Activated CD4-positive, alpha-beta memory T cell treated with anti-CD3 and anti-CD28 coated beads for 36 hours (primary cell): Measurements from ENCODE around the gene ACACB. TPM values are rescaled to one million over a fixed set of nuclear protein-coding genes. Genes with fewer than 3 reads are reported as not detected.
A peak's percentile ranks its signal among the peaks of the same experiment; 100 is the strongest.

ENCODE experiments used
- CTCF ChIA-PET: fragments of 350-600 bp; sonication (Branson Sonifier 250); formaldehyde crosslinking; loops from one replicate; lab custom pipeline; 2021; ENCODE audit warnings: antibody characterized with exemption, inconsistent platforms; lab: Charles Lee
- POLR2A ChIA-PET: fragments of 350-600 bp; sonication (Branson Sonifier 250); formaldehyde crosslinking; loops from one replicate; lab custom pipeline; 2021; ENCODE audit warnings: antibody characterized with exemption; lab: Charles Lee
- DNase-seq: peaks from one replicate; pipeline ENCODE4 v3.0.0-alpha.2; 2020
- H3K27ac Mint-ChIP-seq: one replicate; pipeline ENCODE4 v1.8.0; 2021; ENCODE audit warnings: mixed read lengths
- H3K27me3 Mint-ChIP-seq: one replicate; pipeline ENCODE4 v1.8.0; 2021; ENCODE audit warnings: mixed read lengths
- H3K36me3 Mint-ChIP-seq: one replicate; pipeline ENCODE4 v1.8.0; 2021; ENCODE audit warnings: mixed read lengths
- H3K4me1 Mint-ChIP-seq: one replicate; pipeline ENCODE4 v1.8.0; 2021; ENCODE audit warnings: low read depth, mixed read lengths
- H3K4me3 Mint-ChIP-seq: one replicate; pipeline ENCODE4 v1.8.0; 2021; ENCODE audit warnings: mild to moderate bottlenecking, mixed read lengths
- H3K9me3 Mint-ChIP-seq: one replicate; pipeline ENCODE4 v1.8.0; 2021; ENCODE audit warnings: mixed read lengths
- intact Hi-C: fragments of 100-400 bp; cut with micrococcal nuclease; formaldehyde crosslinking; loops from one replicate; pipeline ENCODE4 v1.15.1; 2023
- total RNA-seq, 2 experiments: library from RNA; stranded (reverse); gene quantifications; one replicate each; pipeline ENCODE4 v1.2.3, GENCODE V29; 2021

Gene ACACB
- total RNA-seq, 2 experiments from 2014 or later, result 11.1 to 12.7 TPM

DNA sequence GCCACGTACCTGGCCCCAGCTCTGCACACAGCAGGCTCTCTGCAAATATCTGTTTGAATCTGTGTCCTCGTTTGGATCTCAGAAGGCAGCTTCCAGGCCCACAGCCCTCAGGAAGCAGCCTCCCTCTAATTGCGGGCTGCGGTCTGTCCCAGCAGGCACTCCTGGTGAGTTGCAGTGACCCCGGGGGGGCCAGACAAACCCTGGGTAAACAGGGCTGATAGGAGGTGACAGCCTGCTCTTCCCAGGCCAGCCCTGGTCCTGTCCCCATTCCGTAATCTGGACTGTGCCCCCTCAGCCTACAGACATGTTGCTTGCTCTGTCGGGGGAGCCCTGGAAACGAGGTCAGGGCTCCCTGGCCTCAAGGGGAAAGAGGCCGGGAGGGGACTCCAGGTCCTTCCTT is 190.7 kb downstream of the ACACB start:
- no peak for DNase-seq
- H3K27me3 Mint-ChIP-seq, result peaks cover 53% of the 10 kb centered on the region
- CTCF ChIA-PET, result no interaction called here
- H3K4me3 Mint-ChIP-seq, result no peak overlapping the region
- no peaks in the 10 kb centered on the region for H3K9me3 Mint-ChIP-seq
- intact Hi-C loops, result no loop called here
- no peak overlapping the region for H3K27ac Mint-ChIP-seq
- peaks cover 10% of the 10 kb centered on the region for H3K4me1 Mint-ChIP-seq
- H3K36me3 Mint-ChIP-seq, result no peaks in the 10 kb centered on the region
- POLR2A ChIA-PET, result no interaction called here

DNA sequence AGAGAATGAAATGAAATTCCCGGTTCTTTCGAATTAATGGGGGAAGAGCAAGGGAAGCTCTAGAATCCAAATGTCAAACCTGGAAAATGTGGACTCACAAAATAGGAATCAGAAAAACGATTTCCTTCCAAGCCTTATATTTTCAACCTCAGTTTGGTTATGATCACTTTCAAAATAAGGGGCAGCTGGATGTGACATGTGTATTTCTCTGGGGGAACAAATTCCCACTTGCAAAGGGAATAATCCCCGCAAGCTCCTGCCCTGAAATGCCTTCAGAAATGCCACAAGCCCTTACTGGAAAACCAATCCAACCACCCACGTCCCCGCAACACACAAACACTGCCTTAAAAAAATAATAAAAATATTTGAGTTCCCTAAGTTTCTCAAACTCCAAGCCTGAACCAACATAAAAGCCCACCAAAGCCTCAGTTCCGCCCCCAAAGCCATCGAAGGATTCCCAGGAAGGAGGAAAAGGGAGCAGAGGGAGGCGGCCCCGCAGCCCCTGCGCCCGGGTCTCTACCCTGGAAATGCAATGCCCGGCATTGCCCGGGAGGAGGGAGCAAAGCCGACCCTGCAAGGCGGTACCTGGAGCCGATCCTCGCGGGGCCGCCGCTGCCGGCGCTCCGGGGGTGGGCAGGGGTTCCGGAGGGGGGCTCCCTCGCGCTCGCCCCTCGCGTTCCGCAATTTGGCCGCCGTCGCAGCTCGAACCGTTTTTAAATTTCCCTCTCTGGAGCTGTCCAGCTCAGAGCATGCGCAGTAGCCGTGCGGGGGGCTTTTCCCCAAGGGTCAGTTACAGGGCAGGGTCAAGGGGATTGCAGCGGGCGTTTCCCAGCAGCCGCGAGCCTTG is 192.4 kb downstream of the ACACB start, which contains the start of gene FOXN4:
Gene FOXN4 (minus strand): TSS at position 751 of the 847 bp plus-strand sequence. CDS start 963 bp downstream, outside the sequence.
- Mint-ChIP-seq H3K36me3 (no peaks in the 10 kb centered on the region), H3K4me1 (peaks cover 10% of the 10 kb centered on the region), H3K27ac (no peak within 1 kb of the TSS), H3K9me3 (no peaks in the 10 kb centered on the region), H3K27me3 (peaks cover 52% of the 10 kb centered on the region), H3K4me3 (peak within 1 kb of the TSS; percentile 69)
- POLR2A ChIA-PET, result no interaction called here
- no peak for DNase-seq
- intact Hi-C loops, result no loop called here
- CTCF ChIA-PET, result no interaction called here

DNA sequence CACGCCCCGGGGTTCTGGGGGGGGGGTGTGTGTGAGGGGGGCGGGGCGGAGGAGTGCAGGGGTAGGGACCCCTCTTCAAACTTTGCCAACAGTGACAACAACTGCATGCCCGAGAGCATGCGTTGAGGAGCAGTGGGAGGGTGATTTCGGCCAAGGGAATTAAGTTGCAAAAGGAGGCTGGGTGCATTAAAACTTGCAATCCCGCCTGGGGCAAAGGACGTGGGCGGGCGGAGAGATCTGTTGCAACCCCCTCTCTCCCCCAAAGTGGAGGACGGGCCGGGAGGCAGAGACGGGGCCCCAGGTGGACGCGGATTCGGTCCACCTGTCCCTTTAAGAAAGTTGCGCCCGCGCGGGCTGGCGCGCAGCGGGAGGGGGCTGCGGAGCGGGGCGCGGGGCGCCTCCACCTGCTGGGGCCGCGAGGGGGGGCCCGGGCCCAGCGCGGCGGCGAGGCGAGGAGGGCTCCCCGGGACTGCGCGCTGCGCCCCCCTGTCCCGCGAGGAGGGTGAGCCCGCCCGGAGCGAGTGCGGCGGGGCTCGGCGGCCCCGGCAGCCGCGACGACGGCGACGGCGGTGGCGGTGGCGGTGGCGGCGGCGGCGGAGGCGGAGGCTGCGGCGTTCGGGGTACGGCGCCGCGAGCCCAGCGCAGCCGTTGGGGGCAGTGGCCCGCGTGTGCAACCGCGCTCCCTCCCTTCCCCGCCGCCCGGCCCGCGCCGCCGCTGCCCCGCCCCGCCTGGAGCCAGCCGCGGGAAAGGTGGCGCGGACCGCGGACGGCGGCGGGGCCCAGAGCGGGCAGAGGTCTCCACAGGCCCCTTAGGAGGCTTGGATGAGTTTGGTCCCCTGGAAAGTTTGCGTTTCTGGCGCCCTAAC is 193.2 kb downstream of the ACACB start:
- Mint-ChIP-seq H3K27ac (no peak overlapping the region), H3K4me1 (peaks cover 10% of the 10 kb centered on the region), H3K36me3 (no peaks in the 10 kb centered on the region), H3K4me3 (peak overlapping the region; percentile 69), H3K27me3 (peaks cover 56% of the 10 kb centered on the region), H3K9me3 (no peaks in the 10 kb centered on the region)
- intact Hi-C loops, result no loop called here
- POLR2A ChIA-PET, result no interaction called here
- DNase-seq, result no peak
- CTCF ChIA-PET, result no interaction called here

DNA sequence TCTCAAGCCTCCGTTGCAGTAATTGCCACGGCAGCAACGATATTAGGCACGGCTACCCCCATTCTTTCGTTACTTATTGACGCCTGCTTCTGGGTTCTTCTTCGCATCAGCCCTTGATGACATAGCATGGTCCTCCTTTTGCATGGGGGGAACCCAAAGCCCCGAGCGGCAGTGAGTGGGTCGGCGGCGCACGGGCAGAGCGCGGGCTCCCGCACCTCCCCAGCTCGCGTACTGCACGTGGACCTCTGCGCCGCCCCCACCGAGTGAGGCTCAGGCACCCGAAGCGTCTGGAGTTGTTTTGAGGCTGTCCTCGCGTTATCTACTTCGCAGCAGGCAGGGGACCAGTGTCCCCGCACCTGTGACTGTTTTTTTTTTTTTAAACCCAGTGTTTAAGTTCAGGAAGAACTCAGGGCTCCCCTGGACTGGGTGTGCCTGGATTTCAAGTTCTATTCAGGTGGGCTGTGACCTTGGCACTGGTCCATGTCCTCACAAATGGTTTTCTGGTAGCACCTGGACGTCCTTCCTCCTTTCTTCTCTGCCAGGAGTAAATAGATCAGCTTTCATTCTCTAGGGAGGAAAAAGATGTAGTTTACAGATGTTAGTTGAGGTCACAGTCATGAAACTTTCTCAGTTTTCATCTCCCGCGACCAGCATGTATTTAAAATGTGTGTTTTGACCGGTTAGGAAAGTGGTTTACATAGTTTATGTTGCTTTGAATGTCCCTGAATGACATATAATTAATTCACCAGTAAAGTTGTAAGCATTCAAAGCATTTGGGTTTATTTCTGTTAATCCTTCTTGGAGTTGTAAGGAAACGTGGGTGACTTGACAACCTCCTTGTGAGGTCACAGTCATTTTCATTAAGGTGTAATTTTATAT is 194.1 kb downstream of the ACACB start:
- H3K4me3 Mint-ChIP-seq, result peak overlapping the region; percentile 57
- no peaks in the 10 kb centered on the region for H3K9me3 Mint-ChIP-seq
- no peaks in the 10 kb centered on the region for H3K36me3 Mint-ChIP-seq
- CTCF ChIA-PET, result no interaction called here
- no peak overlapping the region for H3K27ac Mint-ChIP-seq
- peaks cover 10% of the 10 kb centered on the region for H3K4me1 Mint-ChIP-seq
- H3K27me3 Mint-ChIP-seq, result peaks cover 59% of the 10 kb centered on the region
- intact Hi-C loops, result no loop called here
- DNase-seq, result peak; percentile 25
- POLR2A ChIA-PET, result no interaction called here

Other genes with a start within 250 kb of the ACACB start
- gene DAO, start 236.5 kb upstream of the ACACB start, total RNA-seq, result not detected
- not detected for gene SVOP, start 95.5 kb upstream of the ACACB start, total RNA-seq
- 10 to 100 TPM; 11.4 to 11.8 TPM for gene USP30, start 64.0 kb upstream of the ACACB start, total RNA-seq
- 10 to 100 TPM; 23.9 to 28.6 TPM for gene ALKBH2, start 23.1 kb upstream of the ACACB start, total RNA-seq
- gene UNG, start 19.0 kb upstream of the ACACB start, total RNA-seq, result 10 to 100 TPM; 57.9 to 61.9 TPM
- not detected for gene FOXN4, start 192.7 kb downstream of the ACACB start, total RNA-seq
- not detected for gene MYO1H, start 231.3 kb downstream of the ACACB start, total RNA-seq